Fibroblast of skin of left biceps (primary cell): Measurements from ENCODE around the gene TEX19.
"Not testable (repeated sequence)": the region's sequence is repeated elsewhere in the genome, so short reads cannot be mapped to it uniquely, and the experiment has no call there.

Experiments used
- DNase-seq, 2 experiments: peaks; one replicate each; pipeline ENCODE4 v3.0.0-alpha.2; 2013; ENCODE audit warnings: low read depth in 2 of 2

The TEX19 gene

DNA sequence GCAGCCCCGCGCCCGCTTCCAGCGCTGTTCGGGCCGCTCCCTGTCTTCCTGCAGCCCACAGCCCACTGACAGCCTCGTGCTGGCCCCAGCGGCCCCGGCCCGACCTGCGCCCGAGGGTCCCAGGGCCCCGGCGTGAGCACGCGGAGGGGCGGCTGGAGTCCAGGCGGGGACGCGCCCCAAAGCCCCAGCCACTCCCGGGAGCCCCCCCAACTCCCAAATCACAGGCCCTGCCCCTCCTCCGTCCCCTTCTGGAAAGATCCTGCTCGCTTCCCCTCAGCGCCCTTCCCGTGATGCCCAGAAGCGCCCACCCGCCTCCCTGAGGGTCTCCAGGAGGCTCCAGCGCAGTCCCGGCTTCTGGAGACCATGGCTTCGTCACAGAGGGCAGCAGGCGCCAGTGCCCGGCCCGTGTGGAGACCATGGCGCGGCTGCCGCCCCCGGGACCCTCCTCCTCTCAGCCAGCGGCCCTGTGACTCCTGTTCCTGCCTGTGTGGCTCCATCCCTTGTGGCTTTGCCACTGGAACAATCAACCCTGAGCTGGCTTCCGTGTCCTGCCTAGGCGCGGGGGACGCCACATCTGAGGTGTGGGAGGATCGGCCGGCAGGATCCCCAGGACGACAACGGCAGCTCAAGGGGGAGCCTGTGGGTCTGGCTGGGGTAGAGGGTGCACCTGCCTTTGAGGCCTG lies 16.5 kb downstream of the TEX19 start:
- DNase-seq = no peak

DNA sequence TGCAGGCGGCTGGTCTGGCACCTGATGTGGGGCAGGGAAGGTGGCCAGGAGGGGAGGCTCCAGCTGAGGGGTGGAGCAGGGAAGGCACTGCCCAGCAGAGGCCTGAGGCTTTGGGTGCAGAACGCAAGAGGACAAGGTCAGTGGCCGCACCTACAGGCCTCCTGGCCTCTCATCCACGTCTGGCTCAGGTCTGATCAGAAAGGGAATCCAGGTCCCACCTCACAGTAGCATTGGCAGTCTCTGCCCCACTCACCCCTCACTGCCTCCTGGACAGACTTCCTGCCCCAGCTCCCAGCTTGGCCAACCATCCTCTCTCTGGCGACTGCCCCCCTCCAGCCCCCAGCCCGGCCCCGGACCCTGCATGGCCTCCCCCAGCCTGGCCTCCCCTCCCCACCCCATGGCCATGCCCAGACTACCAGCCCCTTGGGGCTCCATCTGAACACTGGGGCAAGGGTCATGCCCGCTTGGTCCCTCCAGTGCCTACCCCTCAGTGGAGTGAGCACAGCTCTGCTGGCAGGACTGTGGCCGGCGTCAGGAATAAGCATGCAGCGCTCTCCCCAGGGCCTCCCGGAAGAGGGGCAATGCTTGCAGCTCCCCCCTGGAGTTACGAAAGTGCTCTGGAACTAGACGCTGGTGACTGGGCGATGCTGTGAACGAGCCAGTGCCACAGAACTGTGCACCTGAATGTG lies 17.1 kb downstream of the TEX19 start:
- no peak for DNase-seq

DNA sequence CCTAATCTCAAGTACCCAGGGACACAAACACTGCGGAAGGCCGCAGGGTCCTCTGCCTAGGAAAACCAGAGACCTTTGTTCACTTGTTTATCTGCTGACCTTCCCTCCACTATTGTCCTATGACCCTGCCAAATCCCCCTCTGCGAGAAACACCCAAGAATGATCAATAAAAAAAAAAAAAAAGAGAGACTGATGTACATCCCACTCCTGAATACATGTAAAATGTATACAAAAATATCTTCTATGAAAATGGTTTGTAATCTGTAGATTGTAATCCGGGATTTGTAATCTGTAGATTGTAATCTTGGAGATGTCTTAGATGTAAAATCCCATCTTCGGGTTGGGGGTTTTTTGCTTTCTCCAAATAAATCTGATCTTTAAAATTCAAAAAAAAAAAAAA lies 18.2 kb downstream of the TEX19 start:
- not testable (repeated sequence) for DNase-seq

DNA sequence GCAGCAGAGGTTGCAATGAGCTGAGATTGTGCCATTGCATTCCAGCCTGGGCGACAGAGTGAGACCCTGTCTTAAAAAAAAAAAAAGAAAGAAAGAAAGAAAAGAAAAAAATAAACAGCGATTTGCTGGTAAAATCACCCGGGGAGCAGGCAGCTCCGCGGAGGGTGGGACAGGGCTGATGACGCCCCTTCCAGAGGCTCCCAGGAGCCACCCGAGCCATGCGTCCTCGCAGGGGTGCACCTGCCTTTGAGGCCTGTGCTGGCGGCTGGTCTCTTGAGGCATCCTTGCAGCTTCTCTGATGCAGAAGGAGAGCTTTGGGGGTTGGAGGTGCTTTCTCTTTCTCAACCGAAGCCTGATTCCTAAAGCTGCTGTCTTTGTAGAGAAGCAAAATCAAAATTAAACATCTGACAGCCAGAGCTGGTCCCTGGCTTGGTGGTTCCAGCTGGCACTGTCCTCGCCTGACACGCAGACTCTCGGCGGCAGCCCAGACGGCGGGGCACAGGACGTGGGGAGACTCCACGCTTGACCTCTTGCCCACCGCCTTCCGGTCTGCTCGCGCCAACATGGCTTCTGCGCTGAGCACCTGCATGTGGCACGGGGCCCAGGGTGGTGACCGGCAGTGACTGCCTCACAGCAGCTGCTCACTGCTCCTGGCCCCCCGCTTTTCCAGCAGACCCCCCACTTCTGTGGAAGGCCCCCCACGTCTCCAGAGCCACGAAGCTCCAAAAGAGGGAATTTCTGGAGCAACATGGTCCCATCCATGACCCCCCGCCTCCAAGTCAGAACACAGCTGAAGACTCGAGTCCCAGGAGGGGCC lies 19.1 kb downstream of the TEX19 start:
- no peak for DNase-seq

DNA sequence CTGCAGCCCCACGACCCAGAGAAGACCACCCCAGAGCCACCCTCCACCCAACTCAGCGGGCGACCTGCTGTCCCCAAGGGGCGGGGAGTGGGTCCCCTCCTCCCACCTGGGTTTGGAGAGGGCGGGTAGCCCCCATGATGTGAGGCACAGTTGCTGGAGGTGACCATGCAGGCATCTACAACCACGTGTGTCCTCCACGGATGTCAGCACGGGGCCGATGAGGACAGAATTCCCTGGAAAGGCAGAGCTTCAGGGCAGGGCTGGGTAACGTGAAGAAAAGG lies 19.6 kb downstream of the TEX19 start:
- no peak for DNase-seq

DNA sequence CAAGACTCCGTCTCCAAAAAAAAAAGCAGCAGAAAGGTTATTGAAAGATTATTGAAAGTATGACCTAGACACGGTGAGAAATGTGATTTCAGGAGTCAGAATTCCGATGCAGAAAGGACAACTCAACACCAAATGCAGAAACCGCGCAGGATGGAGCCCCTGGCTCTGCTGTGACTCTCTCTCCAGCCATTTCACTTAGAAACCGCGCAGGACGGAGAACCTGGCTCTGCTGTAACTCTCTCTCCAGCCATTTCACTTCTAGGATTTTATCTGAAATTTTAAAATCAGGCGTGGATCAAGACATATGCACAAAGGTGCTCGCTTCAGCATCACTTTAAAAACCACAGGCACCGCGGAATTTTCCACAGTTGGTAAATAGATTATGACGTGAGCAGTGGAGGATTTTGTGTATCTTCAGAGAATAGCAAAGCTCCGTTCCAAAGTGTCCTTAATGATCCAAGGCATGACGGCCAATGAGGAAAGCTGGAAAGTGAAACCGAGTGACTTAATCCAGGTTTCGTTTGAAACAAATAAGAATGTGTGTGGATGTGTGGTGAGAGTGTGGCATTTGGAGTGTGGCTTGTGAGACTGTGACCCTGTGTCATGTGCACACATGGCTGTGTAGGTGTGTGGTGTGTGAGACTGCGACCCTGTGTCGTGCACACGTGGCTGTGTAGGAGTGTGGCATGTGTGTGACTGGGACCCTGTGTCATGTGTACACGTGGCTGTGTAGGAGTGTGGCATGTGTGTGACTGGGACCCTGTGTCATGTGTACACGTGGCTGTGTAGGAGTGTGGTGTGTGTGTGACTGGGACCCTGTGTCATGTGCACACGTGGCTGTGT lies 22.0 kb downstream of the TEX19 start:
- no peak for DNase-seq

DNA sequence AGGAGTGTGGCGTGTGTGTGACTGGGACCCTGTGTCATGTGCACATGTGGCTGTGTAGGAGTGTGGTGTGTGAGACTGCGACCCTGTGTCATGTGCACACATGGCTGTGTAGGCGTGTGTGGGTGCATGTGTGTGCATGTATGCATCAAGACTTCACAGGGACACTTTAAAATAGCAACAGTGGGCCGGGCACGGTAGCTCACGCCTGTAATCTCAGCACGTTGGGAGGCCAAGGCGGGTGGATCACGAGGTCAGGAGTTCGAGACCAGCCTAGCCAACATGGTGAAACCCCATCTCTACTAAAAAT lies 22.6 kb downstream of the TEX19 start:
- DNase-seq = not testable (repeated sequence)

DNA sequence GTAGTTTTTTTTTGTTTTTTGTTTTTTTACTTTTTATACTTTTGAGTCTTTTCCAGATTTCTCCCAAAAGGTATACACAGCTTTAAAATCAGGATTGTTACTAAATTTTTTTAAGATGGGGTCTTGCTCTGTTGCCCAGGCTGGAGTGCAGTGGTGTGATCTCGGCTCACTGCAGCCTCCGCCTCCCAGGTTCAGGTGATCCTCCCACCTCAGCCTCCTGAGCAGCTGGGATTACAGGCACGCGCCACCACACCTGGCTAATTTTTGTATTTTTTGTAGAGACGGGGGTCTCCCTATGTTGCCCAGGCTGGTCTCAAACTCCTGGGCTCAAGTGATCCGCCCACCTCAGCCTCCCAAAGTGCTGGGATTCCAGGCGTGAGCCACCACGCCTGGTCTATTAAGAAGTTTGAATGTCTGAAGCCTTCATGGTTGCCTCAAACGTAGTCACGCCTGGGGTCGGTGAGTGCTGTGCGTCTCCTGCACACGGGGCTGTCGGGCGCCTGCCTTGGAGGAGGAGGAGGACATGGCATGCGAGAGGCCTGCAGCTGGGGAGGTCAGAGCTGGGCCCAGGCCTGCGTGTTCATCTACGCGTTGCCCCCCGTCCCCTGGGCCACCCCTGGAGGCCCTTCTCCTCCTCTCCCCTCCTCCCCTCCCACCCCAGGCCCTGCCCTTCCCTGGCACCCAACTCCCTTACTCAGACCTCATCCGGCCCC lies 23.3 kb downstream of the TEX19 start:
- not testable (repeated sequence) for DNase-seq

DNA sequence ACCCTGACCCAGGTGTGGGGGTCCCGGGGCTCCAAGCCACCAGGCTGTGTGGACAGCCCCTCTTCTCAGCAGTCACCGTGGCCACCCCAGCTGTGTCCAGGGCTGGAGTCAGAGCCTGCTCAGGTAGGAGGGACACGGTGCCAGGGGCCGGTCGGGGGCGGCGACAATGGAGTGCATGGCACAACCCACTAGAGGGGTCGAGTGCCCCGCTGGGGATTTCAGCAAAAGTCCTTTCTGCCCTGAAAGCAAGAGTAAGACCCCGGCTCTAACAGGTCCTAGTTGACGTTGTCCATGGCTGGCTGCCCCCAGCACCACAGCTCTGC lies 23.8 kb downstream of the TEX19 start:
- DNase-seq = no peak

DNA sequence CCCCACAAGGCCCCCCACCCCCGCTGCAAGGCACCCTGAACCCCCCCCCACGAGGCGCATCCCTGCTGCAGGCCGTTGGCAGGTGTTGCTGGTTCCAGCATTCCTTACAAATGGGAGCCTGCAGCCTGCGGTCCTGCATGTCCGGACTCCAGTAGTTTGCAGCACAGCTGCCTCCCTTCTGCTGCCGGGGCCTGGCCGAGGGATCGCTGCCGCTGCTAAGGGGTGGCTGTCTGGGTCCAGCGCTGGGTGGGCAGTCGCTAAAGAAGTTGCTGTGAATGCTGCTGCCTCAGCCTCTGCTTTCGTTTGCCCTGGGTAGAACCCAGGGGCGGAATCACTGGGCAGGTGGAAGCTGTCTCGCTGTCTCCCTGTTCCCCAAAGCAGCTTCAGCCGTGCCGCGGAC lies 24.4 kb downstream of the TEX19 start:
- no peak for DNase-seq

DNA sequence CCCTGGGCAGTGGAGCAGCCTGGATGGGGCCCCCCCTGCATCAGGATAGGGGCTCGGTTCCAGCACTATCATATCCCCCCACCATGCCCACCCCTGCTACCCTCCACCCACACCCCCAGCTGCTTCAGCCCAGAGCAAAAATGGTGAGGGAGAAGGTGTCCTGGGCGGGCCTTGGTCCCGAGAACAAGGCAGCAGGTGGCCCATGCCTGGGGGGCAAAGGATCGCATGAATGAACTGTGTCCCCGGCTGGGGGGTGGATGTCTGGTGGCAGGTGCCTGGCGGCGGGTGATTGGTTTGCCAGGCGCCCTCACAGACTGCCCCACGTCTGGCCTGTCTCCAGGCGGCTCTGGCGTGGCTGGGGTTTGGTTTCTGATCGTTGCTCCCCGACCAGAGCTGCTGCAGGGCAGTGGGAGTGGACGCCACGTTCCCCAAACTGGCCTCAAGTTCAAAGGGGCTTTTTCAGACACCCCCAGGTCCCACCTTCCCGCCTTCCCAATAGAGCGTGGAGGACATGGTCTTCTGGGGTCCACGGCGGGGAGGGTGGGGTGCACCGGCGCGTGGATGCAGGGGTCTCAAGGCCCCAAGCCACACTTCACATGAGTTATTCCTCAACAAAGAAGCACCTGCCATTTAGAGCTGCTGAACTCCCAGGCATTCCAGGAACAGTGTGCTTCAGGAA lies 25.1 kb downstream of the TEX19 start:
- DNase-seq = no peak

DNA sequence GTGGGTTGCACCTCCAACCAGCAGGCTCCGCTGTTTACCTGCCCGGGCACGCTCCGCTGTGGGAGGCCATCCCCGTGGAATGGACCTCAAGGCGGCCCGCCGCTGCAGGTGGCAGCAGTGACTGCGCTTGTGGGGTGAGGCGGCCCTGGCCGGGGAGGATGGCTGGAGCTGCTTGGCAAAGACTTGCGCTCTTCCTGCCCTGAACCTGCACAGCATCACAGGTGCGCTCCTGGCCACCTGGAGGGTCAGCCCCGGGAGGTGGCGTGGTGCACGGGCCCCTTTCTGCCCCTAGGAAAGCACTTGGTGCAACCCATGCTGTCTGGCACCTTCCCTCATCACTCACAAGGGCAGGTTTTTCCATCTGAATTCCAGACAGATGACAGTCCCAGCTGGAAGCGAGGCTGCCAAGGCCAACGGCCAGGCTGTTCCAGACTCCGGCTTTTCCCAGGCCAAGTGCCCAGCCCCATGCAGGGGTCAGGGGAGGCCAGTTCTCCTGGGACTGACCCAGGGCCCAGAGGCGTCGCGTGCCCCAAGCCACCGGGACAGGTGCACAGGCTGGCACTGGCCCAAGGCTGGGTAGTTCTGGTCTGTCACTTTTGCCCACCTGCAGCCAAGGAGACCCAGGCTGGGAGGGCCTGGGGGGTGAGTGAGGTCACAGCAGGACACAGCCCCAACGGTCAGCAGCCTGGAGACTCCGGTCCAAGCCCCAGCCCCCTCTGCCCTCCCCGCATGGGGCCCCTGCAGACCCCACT lies 25.9 kb downstream of the TEX19 start:
- DNase-seq = no peak

DNA sequence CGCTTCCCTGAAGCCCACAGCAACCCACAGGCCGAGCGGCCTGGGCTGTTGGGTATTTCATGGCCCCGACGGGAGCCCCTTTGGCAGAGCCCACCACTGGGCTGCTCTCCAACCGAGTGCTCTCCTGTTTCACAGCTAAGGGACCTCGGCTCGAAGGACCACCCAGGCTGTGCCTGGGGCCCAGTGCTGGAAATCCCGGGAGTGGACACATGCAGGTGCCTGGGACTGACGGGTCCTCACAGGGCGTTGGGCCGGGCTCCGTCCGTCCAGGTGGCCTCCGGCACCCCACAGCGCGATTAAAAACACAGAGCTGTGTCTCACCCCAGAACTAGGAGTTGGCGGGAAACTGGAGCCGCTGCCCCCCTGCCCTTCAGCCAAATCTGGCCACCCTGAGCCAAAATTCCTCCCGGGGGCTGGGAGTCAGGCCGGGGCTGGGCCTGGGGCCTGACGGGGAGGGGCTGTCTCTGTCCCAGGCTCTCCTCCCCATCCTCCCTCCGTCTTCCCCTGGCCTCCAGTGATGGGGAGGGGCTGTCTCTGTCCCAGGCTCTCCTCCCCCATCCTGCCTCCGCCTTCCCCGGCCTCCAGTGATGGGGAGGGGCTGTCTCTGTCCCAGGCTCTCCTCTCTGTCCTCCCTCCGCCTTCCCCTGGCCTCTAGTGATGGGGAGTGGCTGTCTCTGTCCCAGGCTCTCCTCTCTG lies 26.7 kb downstream of the TEX19 start:
- DNase-seq = no peak

DNA sequence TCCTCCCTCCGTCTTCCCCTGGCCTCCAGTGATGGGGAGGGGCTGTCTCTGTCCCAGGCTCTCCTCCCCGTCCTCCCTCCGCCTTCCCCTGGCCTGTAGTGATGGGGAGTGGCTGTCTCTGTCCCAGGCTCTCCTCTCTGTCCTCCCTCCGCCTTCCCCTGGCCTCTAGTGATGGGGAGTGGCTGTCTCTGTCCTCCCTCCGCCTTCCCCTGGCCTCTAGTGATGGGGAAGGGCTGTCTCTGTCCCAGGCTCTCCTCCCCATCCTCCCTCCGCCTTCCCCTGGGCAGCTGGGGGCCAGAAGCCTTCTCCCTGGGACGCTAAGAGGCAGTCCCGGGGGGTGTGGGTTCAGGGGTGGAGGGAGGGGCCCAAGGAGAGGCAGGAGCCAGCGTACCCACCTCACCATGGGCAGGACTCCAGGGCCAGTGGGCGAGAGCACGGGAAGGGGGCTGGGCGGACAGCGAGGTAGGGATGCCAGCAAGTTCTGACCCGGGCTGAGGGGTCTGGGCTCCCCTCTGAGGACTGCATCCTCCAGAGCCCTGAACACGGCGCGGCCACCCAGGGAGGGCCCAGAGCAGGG lies 27.3 kb downstream of the TEX19 start:
- DNase-seq = no peak

DNA sequence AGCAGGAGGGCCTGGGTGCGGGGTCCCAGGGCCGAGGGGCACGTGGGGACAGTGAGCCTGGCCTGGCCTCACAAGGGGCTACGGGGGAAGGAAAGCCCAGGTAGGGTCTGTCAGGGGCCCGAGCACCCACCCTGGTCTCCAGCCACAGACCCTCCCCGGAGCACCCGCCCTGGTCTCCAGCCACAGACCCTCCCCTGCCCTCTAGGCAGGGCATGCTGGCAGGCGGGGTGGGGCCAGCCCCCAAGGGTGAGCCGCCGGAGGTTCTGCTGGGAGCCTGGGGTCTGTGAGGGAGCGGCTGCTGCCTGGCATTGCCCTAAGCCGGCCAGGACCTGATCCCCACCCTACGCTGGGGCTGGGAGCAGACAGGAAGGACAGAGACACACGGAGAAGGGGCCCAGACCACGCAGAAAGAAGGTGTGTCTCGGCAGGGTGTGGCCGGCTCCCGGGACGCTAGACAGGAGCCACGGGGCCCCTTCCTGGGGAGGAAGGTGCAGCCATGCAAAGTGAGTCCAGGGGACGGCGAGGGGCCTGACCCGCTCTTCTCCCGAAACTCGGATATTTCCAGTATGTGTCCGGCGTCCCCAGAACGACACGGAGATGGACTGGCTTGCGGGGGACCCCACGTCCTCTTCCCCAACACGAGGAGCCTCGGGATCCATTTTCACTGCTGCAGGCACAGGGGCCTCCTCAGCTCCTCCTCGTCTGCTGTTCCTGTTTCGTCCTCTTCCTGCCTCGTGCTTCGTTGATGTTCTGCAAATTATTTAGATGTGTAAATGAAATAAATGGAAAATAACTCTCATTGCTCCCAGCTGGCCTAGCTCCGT lies 28.0 kb downstream of the TEX19 start:
- DNase-seq = no peak

DNA sequence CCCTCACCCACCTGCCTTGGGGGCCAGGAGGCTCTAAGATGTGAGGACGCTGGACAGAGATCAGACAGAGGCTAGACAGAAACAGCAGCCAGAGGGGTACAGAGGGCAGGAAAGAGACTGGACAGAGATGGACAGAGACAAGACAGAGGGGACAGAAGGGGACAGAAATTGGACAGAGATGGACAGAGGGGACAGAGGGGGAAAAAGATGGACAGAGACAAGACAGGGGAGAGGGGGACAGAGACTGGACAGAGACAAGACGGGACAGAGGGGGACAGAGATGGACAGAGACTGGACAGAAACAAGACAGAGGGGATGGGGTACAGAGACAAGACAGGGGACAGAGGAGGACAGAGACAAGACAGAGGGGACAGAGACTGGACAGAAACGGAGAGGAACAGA lies 28.7 kb downstream of the TEX19 start:
- no peak for DNase-seq

DNA sequence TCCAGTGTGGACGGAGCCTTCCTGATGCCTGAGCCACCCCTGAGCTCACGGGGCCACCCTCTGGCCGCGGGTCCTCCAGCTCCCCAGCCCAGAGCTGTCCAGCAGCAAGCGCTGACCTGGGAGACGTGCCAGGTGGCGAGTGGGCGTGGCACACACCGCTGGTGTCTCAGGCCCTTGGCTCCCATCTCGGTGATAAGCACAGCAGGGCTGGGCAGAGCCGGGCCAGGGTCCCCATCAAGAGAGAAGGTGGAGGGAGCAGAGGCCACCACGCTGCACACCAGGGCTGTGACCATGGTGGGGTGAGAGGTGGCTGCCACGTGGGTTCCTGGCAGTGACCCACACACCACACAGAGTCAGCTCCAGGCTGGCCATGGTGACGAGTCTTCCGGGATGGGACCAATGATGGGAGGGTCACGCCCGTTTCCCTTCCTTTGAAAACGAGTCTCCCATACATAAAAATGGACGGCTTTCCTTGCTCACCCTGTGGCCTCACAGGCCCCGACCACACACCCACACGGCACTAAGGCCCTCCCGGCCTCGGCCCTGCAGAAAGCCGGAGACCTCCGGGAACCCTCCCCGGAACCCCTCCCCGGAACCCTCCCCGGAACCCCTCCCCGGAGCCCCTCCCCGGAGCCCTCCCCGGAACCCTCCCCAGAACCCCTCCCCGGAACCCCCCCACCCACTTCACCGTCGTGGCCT lies 29.3 kb downstream of the TEX19 start:
- no peak for DNase-seq

DNA sequence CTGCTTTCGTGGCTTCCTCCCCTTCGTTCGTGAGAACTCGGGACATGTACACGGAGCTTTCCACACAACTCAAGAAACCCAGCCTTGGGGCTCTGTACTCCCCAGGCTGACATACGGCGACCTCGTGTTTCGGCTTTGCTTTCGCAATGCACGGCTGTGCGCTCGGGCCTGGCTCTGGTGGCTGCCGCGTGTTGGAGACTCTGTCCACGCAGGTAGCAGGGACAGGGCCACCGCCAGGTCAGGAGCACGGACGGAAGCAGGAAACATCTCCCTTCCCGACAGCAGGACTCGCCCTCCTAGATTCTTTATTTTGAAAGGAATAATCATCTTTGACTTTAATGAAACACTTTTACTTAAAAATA lies 29.9 kb downstream of the TEX19 start:
- no peak for DNase-seq
